AG08396 (cell line): ENCODE results near the gene SVOP.

Experiments used
- DNase-seq: peaks from one replicate; pipeline ENCODE4 v3.0.0; 2012; ENCODE audit warnings: low spot score, mixed read lengths

SVOP gene

DNA sequence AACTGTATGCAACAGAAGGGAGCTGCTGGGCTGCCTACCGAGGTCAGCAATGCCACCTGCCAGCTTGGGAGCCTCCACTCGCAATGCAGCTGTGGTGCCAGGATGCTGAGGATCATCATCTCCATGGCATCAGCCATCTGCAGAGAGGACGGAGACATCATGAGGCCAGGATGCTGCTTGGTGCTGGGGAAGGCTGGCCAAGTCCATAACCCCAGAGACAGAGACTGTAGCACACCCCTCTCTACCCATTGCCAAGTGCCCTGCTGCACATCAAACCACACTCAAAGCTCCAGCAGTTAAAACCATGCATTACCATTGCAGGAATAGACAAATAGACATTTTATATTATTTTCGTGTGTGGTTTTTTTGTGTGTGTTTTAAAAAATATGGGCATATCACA lies 43.5 kb downstream of the SVOP start:
- DNase-seq: no peak

DNA sequence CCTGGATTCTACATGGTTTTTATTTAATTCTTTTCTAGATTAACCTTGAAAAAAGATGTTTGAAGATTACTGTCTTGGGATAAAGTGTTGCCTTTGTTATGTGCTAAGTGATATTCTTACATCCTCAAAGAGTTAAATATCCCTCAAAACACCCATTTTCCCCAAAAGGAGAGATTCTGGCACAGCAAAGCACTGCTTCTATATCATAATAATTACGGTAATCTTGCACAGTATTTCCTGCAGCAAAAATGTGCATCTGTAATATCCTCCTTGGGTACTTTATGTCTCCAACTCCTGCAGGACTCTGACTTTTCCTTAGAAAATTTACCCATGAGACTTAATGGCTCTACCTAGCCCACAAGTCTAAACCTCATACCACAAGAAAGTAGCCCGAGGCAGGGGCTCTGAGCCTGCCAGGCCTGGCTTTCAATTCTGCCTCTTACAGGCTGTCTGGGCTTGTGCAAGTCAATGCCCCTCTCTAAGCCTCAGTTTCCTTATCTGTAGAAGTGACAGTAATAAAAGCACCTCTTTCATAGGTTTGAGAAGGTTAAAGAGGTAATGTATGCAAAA lies 45.8 kb downstream of the SVOP start:
- DNase-seq: no peak

DNA sequence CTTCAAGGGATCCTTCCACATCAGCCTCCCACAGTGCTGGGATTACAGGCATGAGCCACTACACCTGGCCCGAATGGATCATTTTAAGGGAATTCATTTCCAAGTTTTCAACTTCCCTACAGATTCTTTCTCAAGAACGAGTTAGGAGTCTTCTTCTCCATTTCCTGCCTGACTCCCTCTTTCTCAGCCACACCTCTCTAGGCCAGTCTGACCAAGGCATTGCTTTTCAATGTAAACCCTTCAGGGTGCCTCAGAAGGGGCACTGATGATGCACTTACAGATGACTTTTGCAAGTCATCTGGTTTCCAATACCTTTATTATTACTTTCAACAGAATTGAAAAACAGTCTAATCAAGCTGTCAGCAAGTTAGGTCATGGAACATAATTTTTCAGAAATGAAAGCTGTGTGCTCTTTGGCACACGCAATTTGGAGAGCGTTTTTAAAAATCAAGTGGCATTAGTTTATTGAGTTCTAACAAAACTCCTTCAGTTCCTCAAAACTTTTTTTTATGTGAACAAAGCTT lies 47.2 kb downstream of the SVOP start:
- DNase-seq: no peak

DNA sequence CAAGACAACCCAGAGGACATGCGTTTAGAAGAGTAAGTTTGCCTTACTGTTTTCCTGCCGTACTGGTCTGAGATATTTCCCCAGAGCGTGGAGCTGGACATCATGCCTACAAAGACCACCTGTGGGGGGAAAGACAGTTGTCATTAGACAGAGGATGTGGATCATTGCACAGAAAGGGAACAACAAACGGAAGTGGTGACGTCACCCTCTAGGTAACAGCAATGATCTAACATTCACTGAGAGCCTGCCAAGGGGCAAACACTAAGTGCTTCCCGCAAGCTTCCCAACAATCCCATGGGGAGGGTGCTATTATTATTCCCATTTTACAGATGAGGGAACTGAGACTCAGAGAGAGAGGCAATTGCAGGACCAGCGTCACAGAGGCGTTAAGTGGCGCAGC lies 48.5 kb downstream of the SVOP start:
- DNase-seq: no peak

DNA sequence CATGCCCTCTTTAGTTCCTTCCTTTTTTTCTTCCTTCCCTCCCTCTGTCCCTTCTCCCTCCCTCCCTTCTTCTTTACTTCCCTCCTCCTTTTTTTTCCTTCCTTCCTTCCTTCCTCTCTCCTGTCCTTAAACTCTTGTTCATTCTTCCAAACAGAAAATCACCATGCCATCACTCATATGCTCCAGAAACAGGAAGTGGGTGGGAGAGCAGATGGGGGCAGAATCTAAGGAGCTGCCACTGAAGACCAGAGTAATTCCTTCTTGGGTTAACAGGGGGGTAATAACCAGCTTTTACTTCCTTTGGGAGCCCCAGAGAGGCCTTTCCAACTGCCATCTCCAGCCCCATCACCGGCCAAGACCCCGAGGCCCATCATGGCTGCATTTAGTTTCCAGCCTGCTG lies 51.2 kb downstream of the SVOP start:
- DNase-seq: no peak

DNA sequence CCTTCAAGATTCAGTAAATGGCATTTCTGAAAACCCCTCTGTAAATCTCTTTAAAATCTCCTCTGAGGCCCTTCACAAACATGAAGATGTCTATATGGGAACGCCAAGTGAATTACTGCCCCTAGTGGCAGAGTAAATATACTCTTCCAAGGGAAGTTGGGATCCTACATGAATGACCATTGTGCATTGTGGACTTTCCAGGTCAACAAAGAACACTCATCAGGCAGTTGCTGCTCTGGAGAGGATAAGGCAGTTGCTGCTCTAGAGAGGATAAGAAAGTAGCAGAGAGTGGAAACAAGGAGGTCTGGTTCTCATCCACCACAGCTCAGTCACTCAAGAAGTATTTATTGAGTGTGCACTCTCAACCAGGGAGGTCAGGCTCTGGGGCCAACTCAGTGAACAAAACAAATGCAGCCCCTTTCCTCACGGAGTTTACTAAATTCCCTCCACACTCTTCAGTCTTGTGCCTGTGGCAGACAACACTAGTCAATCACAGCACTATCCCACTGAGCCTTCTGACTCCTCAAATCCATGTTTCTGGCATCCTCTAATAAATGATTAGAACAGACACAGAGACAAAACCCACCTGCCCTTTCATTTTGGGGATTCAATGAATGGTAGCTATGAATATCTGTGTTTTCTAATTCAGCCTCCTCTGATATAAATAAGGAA lies 52.9 kb downstream of the SVOP start:
- no peak for DNase-seq

DNA sequence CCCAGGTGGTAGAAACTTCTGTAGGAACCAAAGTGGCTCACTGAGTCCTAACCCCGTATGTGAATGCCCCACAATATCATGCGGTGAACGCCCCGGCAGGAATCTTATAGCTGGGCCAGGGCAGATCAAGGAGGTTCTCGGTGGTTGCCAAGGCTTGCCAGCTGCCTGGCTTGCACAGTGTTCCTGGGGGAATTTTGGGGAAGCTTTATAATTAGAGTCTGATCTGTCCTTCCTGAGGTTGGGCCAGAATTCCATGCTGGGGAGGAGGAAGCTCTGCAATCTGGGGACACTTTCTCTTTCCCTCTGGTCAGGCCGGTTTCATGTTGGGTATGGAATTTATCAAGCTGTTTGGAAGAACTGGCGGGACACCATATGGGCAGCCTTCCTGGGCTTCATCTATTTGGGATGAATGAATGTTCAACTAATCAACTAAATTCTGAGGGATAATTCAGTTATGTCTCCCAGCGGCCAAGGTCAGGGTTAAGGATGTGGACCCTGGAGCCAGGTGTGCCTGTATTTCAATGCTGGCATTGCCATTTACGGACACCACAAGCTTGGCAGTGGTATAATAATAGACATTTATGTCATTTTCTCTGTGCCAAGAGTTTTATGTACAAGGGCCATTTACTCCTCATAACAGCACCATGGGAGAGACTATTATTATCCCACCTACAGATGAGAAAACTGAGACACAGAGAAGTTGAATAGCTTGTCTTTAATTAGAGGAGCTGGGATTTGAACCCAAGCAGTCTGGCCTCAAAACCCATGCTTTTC lies 54.3 kb downstream of the SVOP start:
- no peak for DNase-seq

DNA sequence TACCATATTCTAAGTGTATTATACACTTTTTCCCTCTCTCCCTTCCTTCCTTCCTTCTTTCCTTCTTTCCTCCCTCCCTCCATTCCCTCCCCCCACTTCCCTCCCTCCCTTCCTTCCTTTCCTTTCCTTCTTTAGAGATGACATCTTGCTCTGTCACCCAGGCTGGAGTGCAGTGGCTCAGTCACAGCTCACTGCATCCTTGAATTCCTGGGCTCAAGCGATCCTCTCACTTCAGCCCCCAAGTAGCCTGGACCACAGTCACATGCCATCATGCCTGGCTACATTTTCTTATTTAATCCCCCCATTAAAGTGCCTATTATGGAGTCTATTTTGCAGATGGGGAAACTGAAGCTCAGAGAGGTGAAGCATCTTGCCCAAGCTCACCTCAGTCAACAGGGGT lies 55.0 kb downstream of the SVOP start:
- DNase-seq: no peak

DNA sequence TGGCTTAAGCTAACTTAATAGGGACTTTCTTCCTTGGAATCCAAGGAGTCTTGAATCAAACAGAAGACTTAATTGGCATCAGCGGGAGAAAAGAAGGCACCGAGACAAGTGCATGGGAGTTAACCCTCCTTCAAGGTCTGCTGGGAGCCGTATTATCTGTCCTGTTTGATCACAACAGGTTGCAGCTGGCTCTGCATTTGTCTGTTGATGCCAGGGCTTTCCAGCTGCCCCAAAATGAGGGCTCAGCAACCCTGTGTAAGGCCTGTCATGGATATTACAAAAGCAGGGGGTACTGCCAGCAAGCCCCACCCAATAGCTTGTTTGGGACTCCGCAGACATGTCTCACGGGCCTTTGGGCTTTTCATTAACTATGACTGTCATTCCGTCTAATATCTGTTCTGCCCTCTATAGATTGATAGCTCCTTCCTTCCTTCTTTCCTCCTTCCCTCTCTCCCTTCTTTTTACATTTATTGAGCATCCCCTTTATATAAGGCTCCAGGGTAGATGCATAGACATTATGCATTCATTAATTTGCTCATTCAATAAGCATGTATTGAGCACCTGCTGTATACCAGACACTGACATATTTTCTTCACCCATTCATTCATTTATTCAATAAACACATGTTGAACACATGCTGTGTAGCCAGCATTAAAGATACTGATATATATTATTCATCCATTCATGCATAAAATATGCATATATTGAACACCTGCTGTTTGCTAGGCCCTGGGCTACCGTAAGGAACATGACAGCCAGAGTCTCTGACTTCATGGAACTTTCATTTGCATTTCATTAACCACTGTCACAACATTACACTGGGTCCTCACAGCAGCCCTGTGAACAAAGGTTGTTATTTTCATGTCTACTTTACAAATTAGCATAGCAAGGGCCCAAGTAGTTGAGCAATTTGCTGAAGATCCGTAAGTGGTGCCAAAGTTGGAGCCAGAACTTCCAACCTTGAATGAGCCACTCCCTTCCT lies 56.2 kb downstream of the SVOP start:
- DNase-seq: no peak

DNA sequence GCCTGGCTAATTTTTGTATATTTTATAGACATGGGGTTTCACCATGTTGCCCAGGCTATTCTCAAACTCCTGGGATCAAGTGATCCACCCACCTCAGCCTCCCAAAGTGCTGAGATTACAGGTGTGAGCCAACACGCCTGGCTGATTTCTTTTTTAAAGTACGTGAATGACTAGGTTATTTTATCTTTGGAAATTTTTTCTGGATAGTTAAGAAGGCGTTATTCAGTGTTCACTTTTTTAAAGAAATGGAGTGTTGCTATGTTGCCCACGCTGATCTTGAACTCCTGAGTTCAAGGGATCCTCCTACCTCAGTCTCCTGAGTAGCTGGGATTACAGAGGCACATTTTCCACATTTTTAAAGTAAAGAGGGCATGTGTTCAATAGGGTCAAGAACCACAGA lies 58.6 kb downstream of the SVOP start:
- no peak for DNase-seq

DNA sequence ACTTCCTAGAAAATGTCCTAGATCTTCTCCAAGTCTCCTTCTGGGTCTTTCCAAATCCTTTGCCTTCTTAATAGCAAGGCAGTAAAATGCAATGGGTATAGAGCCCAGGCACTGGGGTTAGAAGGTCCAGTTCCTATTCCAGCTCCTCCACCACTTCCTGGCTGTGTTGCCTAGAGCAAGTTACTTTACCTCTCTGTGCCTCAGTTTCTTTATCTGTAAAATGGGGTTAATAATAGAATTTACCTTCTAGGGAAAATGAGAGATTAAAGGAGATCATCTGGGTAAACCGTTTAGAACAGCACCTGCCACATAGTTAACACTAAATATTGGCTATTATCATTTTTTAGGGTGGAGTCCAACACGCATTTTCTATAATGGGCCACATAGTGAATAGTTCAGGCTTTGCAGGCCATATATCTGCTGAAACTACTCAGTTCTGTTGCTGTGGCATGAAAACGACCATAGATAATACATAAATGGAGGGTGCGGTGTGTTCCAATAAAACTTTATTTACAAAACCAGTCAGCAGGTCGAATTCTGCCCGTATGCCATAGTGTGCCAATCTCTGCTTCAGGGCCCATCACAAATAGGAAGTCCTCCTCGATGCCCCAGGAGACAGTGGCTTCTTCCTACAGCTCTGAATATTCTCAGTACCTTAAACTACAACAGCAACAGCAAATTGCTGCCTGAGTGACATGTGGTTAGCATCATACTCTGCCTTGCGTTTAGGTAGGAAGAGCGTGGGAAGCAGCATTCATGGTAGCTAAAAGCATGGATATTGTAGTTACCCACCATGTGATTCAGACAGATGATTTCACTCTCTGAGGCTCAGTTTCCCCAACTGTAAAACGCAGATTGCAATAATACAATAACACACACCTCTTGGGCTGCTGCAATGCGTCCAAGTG lies 60.9 kb downstream of the SVOP start:
- no peak for DNase-seq

DNA sequence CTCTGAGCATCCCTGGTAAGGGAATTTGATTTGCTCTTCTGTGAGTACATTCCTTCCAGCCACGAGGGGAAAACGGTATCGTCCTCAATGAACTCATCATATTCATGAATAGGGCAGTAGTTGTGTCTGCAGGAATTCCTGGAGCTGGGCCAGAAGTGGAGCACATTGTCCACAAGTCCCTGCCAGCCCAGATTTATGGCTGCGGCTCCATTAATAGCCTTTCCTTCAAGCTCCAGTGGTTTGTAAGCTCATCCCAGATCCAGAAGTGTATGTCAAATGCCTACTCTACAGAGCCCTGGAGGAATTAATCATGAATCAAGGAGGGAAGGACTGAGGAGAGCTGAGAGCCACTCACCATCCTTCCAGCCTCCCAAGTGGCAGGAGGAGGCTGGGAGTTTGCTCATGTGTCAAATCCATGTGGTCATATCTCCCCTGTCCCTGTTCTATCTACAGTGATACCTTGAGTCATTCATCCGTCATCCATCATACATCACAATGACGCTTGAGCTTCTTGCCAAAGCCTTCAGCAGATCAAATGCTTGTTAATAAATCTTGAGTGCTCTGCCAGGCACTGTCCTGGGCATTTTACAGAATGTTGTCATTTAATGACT lies 65.5 kb downstream of the SVOP start:
- DNase-seq: no peak

DNA sequence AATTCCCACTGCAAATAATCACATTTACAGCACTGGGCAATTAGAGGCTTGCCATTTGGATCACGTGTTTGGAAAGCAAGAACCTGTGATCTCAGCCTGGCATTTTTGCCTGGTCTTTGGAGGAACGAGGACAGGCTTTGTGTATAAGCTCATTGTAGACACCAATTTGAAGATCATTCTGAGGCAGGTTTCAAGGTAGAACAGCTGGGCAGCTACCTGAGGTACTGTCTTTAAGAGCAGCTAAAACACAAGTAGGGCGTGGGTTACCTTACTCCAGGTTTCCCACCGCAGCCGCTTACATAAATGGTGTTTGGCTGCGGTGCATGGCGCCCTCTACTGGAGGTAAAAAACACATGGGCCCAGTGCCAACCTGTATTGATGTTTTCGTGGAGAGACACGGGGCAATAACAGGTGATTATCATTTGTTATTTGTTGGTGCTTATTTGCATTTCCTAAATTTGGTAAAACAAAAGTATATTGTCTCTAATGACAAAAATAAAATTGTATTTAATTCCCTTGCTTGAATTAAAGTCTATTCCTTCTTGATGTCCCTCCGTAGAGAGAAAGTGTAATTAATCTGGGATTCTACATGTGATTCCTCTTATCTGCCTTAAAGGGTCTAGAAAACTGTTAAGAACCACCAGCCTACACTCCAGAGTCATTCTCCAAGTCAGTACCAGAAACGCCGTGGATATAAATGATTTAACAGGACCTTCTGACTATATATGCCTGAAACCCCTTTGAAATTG lies 69.7 kb downstream of the SVOP start:
- DNase-seq: peak; percentile 39

DNA sequence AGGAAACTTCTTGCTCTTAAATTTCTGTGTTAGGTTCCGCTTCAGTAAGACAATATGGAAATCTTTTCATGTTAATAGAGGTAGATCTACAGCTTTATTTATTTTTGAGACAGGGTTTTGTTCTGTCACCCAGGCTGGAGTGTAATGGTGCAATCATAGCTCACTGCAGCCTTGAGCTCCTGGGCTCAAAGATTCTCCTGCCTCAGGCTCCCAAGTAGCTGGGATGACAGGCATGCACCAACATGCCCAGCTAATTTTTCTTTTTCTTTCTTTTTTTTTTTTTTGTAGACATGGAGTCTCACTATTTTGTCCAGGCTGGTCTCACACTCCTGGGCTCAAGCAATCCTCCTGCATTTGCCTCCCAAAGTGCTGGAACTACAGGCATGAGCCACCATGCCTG lies 70.9 kb downstream of the SVOP start:
- DNase-seq: no peak

DNA sequence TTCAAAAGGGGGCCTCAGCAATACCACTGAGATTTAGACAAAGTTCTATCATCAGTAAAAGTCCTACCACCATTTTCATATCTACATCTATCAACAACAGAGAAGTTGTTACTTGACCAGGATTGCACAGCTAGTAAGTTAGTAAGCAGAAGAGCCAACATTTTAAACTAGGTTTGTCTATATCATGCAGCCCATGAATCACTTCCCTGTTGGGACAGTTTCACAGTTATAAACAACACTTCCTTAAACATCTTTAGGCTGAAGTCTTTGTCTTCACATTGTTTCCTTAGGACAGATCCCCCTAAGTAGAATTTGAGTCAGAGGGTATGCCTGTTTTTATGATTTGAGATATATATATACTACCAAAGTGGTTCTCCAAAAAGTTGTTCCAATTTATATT lies 72.5 kb downstream of the SVOP start:
- DNase-seq: no peak

DNA sequence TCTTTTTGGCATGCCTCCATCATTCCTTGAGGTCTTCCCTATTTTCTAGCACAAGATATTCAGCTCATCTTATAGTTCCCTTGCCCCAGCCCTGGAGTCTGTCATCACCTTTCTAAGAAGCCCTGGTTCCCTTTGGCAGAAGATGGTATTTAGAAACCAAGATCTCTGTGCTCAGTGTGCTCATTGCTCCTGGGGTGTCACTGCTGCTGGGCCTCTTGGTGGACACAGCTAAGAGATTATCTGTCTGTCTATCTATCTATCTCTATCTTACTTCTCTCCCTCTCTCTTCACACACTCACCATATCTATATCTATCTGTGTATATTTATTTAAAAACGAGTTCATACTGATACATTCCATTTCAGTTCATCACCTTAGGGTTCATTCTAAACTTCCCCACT lies 73.8 kb downstream of the SVOP start:
- DNase-seq: no peak

DNA sequence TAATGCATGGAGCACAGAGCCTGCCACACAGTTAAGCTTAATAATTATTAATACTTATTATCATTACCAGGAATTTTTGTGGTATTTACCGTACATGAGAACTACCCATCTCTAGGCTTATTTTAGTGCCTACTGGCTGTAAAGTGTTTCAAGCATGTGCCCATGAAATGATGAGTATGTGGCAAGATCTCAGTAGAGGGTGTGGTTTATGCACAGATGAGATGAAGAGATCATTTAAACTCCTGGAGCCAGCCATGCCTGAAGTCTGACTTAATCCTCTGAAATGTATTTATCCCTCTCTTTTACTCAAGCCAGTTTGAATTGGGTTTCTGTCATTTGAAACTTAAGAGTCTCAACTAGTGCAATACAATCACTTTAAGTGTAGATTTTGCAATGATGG lies 80.7 kb downstream of the SVOP start:
- DNase-seq: no peak

DNA sequence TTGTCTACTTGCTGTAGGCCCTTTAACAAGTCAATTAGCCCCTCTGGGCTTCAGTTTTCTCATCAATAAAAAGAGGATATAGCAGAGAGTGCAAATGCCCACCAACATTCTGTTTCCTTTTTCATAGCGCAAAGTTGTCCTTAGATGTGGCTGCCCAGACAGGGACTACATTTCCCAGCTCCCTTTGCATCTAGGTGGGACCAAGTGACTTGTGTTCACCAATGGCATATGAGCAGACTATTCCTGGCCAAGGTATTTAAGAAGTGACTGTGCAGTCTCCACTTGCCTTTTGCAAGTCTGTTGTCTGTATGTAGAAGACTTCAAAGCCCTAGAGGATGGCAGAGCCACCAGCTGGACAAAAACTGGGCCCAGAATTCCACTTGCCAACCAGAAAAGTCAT lies 81.3 kb downstream of the SVOP start:
- DNase-seq: no peak

DNA sequence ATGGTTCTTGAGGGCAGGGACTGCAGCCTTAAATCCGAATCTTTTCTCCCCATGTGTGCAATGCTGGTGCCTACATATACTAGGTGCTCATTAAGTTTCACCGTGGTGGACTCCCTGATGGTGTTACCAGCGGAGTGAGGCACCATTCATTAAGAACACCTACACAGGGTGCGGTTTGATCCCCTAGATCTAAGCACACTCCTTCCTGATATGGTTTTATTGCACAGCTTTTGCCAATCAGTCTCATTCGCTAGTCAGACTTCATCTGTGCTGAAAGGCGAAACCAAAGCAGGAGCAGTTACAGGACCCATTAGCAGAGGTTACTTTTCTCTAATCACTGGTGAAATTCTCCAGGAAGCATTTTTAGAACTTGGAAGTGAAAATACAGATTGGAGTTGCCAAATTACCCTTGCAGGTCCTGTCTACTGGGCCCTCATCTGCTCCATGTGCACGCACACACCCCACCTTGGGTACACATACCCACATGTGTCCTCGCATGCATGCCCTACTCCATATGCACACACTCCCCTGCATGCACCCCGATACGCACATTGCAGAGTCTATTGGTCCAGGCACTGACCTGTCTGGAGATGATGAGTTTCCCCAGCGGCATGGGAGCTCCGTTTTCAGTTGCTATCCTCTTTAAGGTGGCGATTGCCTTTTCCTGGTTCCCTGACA lies 82.5 kb downstream of the SVOP start:
- no peak for DNase-seq
